CD4-positive, alpha-beta T cell (primary cell): ENCODE data around the gene FDXACB1. TPM values are rescaled to one million over a fixed set of nuclear protein-coding genes. Genes with fewer than 3 reads are reported as not detected.

Experiments used
- ATAC-seq: fragments of 200-7000 bp; cut with Tn5 transposase; one replicate; pipeline ENCODE4 v1.10.0; 2022; ENCODE audit warnings: mild to moderate bottlenecking; ENCODE audit not compliant: poor library complexity
- CTCF ChIA-PET: fragments of 350-600 bp; sonication (Branson Sonifier 250); formaldehyde crosslinking; loops from one replicate; lab custom pipeline; 2021; ENCODE audit warnings: antibody characterized with exemption, inconsistent platforms; lab: Charles Lee
- POLR2A ChIA-PET: fragments of 350-600 bp; sonication (Branson Sonifier 250); formaldehyde crosslinking; loops from one replicate; lab custom pipeline; 2021; ENCODE audit warnings: antibody characterized with exemption, inconsistent platforms; lab: Charles Lee
- DNase-seq, 14 experiments: peaks; one replicate each; pipeline ENCODE4 v3.0.0-alpha.2; 2013 to 2020; ENCODE audit warnings: mixed read lengths in 2 of 14
- H3K27ac ChIP-seq, 2 donors: one replicate each; pipeline versions ENCODE4 v1.5.1 to v1.7.0; 2013; ENCODE audit warnings: low read length in 2 of 2, low read depth in 1 of 2, mild to moderate bottlenecking in 1 of 2
- H3K27me3 ChIP-seq, 2 experiments: 1 replicate in 1 of 2; 2 replicates in 1 of 2; pipeline versions ENCODE4 v1.6.1 to v1.7.0; 2013; ENCODE audit warnings: low read length in 2 of 2, control low read depth in 1 of 2, mild to moderate bottlenecking in 1 of 2, moderate library complexity in 1 of 2; ENCODE audit not compliant: insufficient read depth in 2 of 2, control insufficient read depth in 1 of 2
- H3K36me3 ChIP-seq: one replicate; pipeline ENCODE4 v1.6.1; 2013; ENCODE audit warnings: low read length, control low read depth; ENCODE audit not compliant: insufficient read depth
- H3K4me1 ChIP-seq: one replicate; pipeline ENCODE4 v1.6.1; 2013; ENCODE audit warnings: low read length, control low read depth; ENCODE audit not compliant: insufficient read depth
- H3K4me3 ChIP-seq: one replicate; pipeline ENCODE4 v1.5.1; 2013; ENCODE audit warnings: mild to moderate bottlenecking, low read length, moderate library complexity
- H3K9me3 ChIP-seq, 2 experiments: 1 replicate in 1 of 2; 2 replicates in 1 of 2; pipeline versions ENCODE4 v1.6.1 to v1.7.0; 2013; ENCODE audit warnings: low read length in 2 of 2, mild to moderate bottlenecking in 2 of 2, control low read depth in 1 of 2, moderate library complexity in 1 of 2; ENCODE audit not compliant: control insufficient read depth in 1 of 2, insufficient read depth in 1 of 2
- H3K27ac Mint-ChIP-seq: one replicate; pipeline ENCODE4 v1.8.0; 2020; ENCODE audit warnings: mixed read lengths
- H3K27me3 Mint-ChIP-seq: one replicate; pipeline ENCODE4 v1.8.0; 2021; ENCODE audit warnings: mixed read lengths
- H3K36me3 Mint-ChIP-seq: one replicate; pipeline ENCODE4 v1.8.0; 2021; ENCODE audit warnings: low read depth, mixed read lengths
- H3K4me1 Mint-ChIP-seq: one replicate; pipeline ENCODE4 v1.8.0; 2021; ENCODE audit warnings: low read depth, mixed read lengths
- H3K4me3 Mint-ChIP-seq: one replicate; pipeline ENCODE4 v1.8.0; 2020; ENCODE audit warnings: mild to moderate bottlenecking, mixed read lengths
- H3K9me3 Mint-ChIP-seq: one replicate; pipeline ENCODE4 v1.8.0; 2020; ENCODE audit warnings: mixed read lengths
- intact Hi-C, 2 experiments: fragments of 100-400 bp; cut with DNase I in 1 of 2; cut with micrococcal nuclease in 1 of 2; formaldehyde crosslinking; loops; one replicate each; pipeline versions ENCODE4 v1.15.1 to v1.9.0; 2023 to 2025; cut with DNase I, micrococcal nuclease
- total RNA-seq, 174 experiments: library from RNA in 2 of 174; stranded (reverse) in 2 of 174; gene quantifications; one replicate each; pipeline ENCODE4 v1.2.3 and lab custom pipeline; 2021 to 2026
- TF ChIP-seq, protein P1 (sequence below): fragments of 200-600 bp; IDR thresholded peaks from one replicate; pipeline ENCODE4 v1.8.0; 2022; ENCODE audit warnings: antibody characterized with exemption, mild to moderate bottlenecking

Gene FDXACB1
- total RNA-seq, 2 experiments from 2014 or later: 3.4 to 3.9 TPM

DNA sequence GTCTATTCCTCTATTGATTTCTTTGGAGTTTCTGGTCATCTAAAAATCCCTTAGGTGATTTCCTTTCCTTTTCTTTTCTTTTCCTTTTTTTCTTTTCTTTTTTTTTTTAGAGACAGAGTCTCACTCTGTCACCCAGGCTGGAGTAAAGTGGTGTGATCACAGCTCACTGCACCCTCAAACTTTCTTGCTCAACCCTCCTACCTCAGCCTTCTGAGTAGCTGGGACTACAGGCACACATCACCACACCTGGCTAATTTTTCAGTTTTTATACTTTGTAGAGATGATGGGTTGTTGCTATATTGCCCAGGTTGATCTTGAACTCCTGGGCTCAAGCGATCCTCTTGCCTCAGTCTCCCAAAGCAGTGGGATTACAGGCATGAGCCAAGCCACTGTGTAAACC, 37.8 kb upstream of the FDXACB1 start:
- Histone ChIP-seq H3K27ac (no peak overlapping the region), H3K36me3 (no peaks in the 10 kb centered on the region), H3K27me3 (peaks cover 24 to 29% of the 10 kb centered on the region in 2 experiments), H3K9me3 (peaks cover 0 to 3% of the 10 kb centered on the region in 2 experiments), H3K4me3 (no peak overlapping the region), H3K4me1 (no peaks in the 10 kb centered on the region)
- DNase-seq (no peak), ATAC-seq (no peak)
- Mint-ChIP-seq H3K27me3 (peaks cover 59% of the 10 kb centered on the region), H3K4me1 (no peaks in the 10 kb centered on the region), H3K4me3 (no peak overlapping the region), H3K36me3 (no peaks in the 10 kb centered on the region), H3K9me3 (no peaks in the 10 kb centered on the region), H3K27ac (no peak overlapping the region)
- ChIA-PET CTCF (no interaction called here), POLR2A (no interaction called here)
- TF ChIP-seq, protein P1, sequence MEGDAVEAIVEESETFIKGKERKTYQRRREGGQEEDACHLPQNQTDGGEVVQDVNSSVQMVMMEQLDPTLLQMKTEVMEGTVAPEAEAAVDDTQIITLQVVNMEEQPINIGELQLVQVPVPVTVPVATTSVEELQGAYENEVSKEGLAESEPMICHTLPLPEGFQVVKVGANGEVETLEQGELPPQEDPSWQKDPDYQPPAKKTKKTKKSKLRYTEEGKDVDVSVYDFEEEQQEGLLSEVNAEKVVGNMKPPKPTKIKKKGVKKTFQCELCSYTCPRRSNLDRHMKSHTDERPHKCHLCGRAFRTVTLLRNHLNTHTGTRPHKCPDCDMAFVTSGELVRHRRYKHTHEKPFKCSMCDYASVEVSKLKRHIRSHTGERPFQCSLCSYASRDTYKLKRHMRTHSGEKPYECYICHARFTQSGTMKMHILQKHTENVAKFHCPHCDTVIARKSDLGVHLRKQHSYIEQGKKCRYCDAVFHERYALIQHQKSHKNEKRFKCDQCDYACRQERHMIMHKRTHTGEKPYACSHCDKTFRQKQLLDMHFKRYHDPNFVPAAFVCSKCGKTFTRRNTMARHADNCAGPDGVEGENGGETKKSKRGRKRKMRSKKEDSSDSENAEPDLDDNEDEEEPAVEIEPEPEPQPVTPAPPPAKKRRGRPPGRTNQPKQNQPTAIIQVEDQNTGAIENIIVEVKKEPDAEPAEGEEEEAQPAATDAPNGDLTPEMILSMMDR: no peak
- intact Hi-C loops: no loop called here

DNA sequence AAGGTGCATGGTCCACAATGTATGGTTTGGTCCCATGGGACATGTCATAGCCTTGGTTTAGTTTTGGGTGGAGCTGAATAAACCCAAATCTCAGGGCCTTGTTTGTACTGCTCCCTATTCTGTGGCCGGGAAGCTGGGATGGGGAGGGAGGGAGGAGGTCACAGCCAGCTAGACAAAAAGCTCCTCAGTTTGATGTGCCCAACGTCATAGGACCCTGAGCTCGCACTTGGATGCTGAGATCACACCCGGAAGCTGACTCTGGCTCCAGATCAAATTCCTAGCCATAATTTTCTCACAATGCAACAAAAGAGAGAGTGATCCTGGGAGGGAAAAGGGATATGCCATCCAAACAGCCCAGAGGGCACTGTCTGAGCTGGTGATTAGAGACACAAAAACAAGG, 35.0 kb upstream of the FDXACB1 start:
- TF ChIP-seq, protein P1: no peak
- Mint-ChIP-seq H3K9me3 (no peaks in the 10 kb centered on the region), H3K27ac (no peak overlapping the region), H3K27me3 (peaks cover 74% of the 10 kb centered on the region), H3K36me3 (no peaks in the 10 kb centered on the region), H3K4me3 (no peak overlapping the region), H3K4me1 (no peaks in the 10 kb centered on the region)
- peaks cover 32 to 39% of the 10 kb centered on the region in 2 experiments for H3K27me3 ChIP-seq
- intact Hi-C loops: no loop called here
- no peaks in the 10 kb centered on the region for H3K4me1 ChIP-seq
- H3K27ac ChIP-seq: no peak overlapping the region
- no peaks in the 10 kb centered on the region for H3K36me3 ChIP-seq
- CTCF ChIA-PET: no interaction called here
- POLR2A ChIA-PET: no interaction called here
- no peak overlapping the region for H3K4me3 ChIP-seq
- ATAC-seq (no peak), DNase-seq (no peak)
- peaks cover 0 to 7% of the 10 kb centered on the region in 2 experiments for H3K9me3 ChIP-seq

DNA sequence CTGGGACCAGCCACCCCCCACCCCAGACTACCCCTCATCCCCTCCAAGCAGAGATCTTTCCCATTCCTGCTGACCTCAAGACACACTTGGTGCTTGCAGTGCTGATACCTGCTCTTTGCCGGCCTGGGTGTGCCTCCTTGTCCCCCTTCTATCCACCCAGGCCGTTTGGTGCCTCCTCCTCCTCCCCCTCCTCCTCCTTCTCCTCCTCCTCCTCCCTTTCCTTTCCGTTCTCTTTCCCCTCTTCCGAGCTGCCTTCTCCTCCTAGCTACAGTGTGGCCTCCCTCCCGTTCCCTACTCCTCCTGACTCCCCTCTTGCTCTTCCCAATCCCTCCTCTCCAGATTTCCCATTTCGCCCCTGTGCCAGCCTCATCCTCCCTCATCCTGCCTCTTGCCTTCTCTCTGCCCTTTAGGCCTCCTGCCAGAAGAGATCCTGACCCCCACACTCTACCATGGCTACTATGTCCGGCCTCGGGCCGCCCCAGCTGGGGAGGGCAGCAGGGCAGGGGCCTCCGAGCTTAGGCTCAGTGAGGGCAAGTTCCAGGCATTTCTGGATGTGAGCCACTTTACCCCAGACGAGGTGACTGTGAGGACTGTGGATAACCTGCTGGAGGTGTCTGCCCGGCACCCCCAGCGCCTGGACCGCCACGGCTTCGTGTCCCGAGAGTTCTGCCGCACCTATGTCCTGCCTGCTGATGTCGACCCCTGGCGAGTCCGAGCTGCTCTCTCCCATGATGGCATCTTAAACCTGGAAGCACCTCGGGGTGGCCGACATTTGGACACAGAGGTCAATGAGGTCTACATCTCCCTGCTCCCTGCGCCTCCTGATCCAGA, 34.3 kb upstream of the FDXACB1 start:
- ChIA-PET CTCF (no interaction called here), POLR2A (no interaction called here)
- no peak overlapping the region for H3K27ac Mint-ChIP-seq

More for the DNA sequence above, 34.3 kb upstream of the FDXACB1 start:
- H3K4me1 Mint-ChIP-seq: no peaks in the 10 kb centered on the region
- Histone ChIP-seq H3K4me3 (no peak overlapping the region), H3K27me3 (peaks cover 32 to 39% of the 10 kb centered on the region in 2 experiments), H3K36me3 (no peaks in the 10 kb centered on the region), H3K27ac (no peak overlapping the region), H3K9me3 (peaks cover 0 to 7% of the 10 kb centered on the region in 2 experiments), H3K4me1 (no peaks in the 10 kb centered on the region)
- peaks cover 74% of the 10 kb centered on the region for H3K27me3 Mint-ChIP-seq
- DNase-seq: no peak
- H3K9me3 Mint-ChIP-seq: no peaks in the 10 kb centered on the region
- H3K36me3 Mint-ChIP-seq: no peaks in the 10 kb centered on the region
- H3K4me3 Mint-ChIP-seq: no peak overlapping the region
- TF ChIP-seq, protein P1: no peak
- no peak for ATAC-seq
- intact Hi-C loops: no loop called here
